Psoas muscle (tissue), 8 donors: ENCODE measurements around the gene FH. TPM values are rescaled to one million over a fixed set of nuclear protein-coding genes. Genes with fewer than 3 reads are reported as not detected.
A peak's percentile ranks its signal among the peaks of the same experiment; 100 is the strongest.

Experiments
- ATAC-seq, 4 donors: fragments of 200-7000 bp; cut with Tn5 transposase; one replicate each; pipeline ENCODE4 v1.9.1; 2020; ENCODE audit warnings: moderate library complexity in 3 of 4, mild to moderate bottlenecking in 2 of 4
- DNase-seq, 2 donors: peaks; one replicate each; pipeline ENCODE4 v3.0.0-alpha.2; 2020
- H3K27ac ChIP-seq: fragments of 200-600 bp; one replicate; pipeline ENCODE4 v1.8.0; 2022
- H3K27me3 ChIP-seq, 3 donors: fragments of 200-600 bp in 1 of 3; one replicate each; pipeline versions ENCODE4 v1.6.1 to v1.8.0; 2013 to 2022; ENCODE audit warnings: low read length in 2 of 3, mild to moderate bottlenecking in 2 of 3, moderate library complexity in 1 of 3; ENCODE audit not compliant: insufficient read depth in 3 of 3
- H3K36me3 ChIP-seq, 2 donors: fragments of 200-600 bp in 1 of 2; one replicate each; pipeline versions ENCODE4 v1.6.1 to v1.8.0; 2013 to 2022; ENCODE audit warnings: low read depth in 1 of 2, mild to moderate bottlenecking in 1 of 2, moderate library complexity in 1 of 2; ENCODE audit not compliant: insufficient read depth in 1 of 2
- H3K4me1 ChIP-seq: fragments of 200-600 bp; one replicate; pipeline ENCODE4 v1.8.0; 2022
- H3K4me3 ChIP-seq: fragments of 200-600 bp; one replicate; pipeline ENCODE4 v1.8.0; 2022; ENCODE audit warnings: mild to moderate bottlenecking
- H3K9me3 ChIP-seq: fragments of 200-600 bp; one replicate; pipeline ENCODE4 v1.8.0; 2022
- WGBS, 3 donors: extraction: QIAGEN DNeasy Blood & Tissue Kit; methylation state at CpG; one replicate each; pipeline versions ENCODE4 v1.1.6 to v1.1.7; 2013; 5-methylcytosine and 5-hydroxymethylcytosine counted together
- intact Hi-C, 2 donors: fragments of 100-400 bp; cut with DNase I; formaldehyde crosslinking; loops; one replicate each; pipeline versions ENCODE4 v1.11.0 to v1.14.2; 2022
- polyA plus RNA-seq, 3 donors: library from polyadenylated mRNA; stranded (reverse); fragments of 200-250 nt; gene quantifications; one replicate each; pipeline ENCODE4 v1.2.3, GENCODE V29; 2013
- total RNA-seq, 4 donors: library from RNA; stranded (reverse); fragmentation: NEBNext Ultra II Directional in 2 of 4; extraction: Animal tissue kit (Norgen Biotek cat#: 25700) in 2 of 4; gene quantifications; one replicate each; pipeline versions ENCODE4 v1.2.1 to v1.2.4, GENCODE V29; 2021 to 2023
- TF ChIP-seq, protein P1 (sequence below): fragments of 200-600 bp; IDR thresholded peaks from one replicate; pipeline ENCODE4 v1.8.0; 2022; ENCODE audit warnings: antibody characterized with exemption
- donor health status: healthy with polysubstance abuse.
- donor health status: DM: no; HTN: no; CAD: no; lungs with moderate emphysema.
- donor health status: Bipolar disorder and iron deficiency.
- donor health status: healthy.
- donor health status: DM: yes; HTN: yes; CAD: no.
- donor health status: DM: no; HTN: no; CAD: no.
- donor health status: DM: no; HTN: no; CAD: no.
- donor health status: DM: yes; HTN: yes; CAD: no.

The FH gene
- total and polyA plus RNA-seq, 7 donors, result 105 to 164 (median 124) TPM

DNA sequence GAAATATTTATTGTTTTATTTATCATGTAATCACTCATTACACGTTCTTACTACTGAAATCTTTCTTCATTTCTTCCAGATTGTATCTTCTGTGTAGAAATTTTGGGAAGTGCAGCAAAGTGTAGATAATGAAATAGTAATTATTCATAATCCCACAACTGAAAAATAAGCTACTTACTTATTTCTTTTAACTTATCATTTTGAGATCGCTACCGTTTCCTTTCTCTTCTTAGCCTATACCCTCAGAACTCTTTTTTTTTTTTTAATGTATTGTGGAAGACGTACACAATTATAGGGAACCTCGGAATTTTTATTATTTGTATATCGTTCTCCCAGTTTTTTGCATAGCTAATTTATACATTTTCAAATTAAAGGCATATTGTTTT lies 518 bp upstream of the FH start:
- DNase-seq (no peak), ATAC-seq (no peak)
- H3K4me3 ChIP-seq, result peak overlapping the region; percentile 92
- no peaks in the 10 kb centered on the region for H3K9me3 ChIP-seq
- peak overlapping the region; percentile 87 for H3K27ac ChIP-seq
- intact Hi-C loops, result no loop called here
- H3K4me1 ChIP-seq, result peaks cover 23% of the 10 kb centered on the region
- TF ChIP-seq, protein P1, sequence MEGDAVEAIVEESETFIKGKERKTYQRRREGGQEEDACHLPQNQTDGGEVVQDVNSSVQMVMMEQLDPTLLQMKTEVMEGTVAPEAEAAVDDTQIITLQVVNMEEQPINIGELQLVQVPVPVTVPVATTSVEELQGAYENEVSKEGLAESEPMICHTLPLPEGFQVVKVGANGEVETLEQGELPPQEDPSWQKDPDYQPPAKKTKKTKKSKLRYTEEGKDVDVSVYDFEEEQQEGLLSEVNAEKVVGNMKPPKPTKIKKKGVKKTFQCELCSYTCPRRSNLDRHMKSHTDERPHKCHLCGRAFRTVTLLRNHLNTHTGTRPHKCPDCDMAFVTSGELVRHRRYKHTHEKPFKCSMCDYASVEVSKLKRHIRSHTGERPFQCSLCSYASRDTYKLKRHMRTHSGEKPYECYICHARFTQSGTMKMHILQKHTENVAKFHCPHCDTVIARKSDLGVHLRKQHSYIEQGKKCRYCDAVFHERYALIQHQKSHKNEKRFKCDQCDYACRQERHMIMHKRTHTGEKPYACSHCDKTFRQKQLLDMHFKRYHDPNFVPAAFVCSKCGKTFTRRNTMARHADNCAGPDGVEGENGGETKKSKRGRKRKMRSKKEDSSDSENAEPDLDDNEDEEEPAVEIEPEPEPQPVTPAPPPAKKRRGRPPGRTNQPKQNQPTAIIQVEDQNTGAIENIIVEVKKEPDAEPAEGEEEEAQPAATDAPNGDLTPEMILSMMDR, result no peak
- H3K36me3 ChIP-seq, result peaks cover 0 to 17% of the 10 kb centered on the region in 2 donors
- H3K27me3 ChIP-seq, result peaks cover 0 to 3% (median 0%) of the 10 kb centered on the region in 3 donors
- 12 to 24% (median 21%) methylated on average over 6 of the region's 6 CpGs for WGBS, 3 donors

DNA sequence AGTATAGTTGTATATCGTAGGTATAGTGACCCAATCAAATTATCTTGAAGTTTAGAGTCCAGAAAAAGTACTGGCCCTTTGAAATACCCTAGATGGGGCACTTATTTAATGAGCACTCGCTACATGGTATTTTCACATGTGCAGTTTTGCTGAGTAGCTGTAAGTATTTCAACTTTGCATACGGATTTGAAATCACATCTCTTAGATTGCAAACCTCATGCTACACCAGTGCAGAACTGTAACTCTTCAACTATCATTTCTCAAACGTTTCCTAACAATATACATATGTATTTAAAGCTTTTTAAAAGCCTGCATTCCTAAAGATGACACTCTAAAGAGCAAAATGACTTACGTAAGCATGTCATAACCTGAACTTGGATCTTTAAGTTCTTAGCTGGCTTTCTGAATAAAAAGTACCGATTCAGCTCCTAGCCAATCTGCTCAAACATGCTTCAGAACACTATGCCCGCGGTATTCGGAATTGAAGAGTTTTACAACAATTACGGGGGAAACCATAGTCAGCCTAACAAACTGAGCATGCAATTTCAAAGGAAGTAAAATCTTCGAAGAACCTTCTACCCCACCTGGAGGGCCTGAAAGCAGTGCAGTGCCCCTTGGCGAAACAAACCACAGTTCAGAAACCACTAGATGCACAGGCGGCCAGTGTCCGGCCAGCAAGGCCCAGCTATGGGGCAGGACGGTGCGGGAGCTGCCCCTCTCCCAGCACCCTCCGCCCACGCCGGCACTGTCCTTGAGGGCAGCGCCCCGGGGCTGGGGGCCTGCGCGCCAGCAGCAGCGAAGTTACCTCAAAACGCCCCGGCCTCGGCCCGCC lies 863 bp downstream of the FH start:
- H3K9me3 ChIP-seq, result no peaks in the 10 kb centered on the region
- H3K27ac ChIP-seq, result peak overlapping the region; percentile 87
- intact Hi-C loops, result loop anchor here (5.0 to 10.0 kb wide), 2 partner anchors 124 to 326 kb away; partner anchors contain the start of genes CHML (in 1 of the 2), EXO1 (in 1 of the 2) and OPN3 (in 1 of the 2)
- ATAC-seq (peak; percentile 35 to 53 (median 48)), DNase-seq (no peak)
- H3K4me3 ChIP-seq, result peak overlapping the region; percentile 92
- H3K27me3 ChIP-seq, result peaks cover 0 to 3% (median 0%) of the 10 kb centered on the region in 3 donors
- peaks cover 0 to 30% of the 10 kb centered on the region in 2 donors for H3K36me3 ChIP-seq
- peaks cover 23% of the 10 kb centered on the region for H3K4me1 ChIP-seq
- TF ChIP-seq, protein P1, result no peak
- 3 to 4% (median 4%) methylated on average over 23 to 28 of the region's 28 CpGs for WGBS, 3 donors

DNA sequence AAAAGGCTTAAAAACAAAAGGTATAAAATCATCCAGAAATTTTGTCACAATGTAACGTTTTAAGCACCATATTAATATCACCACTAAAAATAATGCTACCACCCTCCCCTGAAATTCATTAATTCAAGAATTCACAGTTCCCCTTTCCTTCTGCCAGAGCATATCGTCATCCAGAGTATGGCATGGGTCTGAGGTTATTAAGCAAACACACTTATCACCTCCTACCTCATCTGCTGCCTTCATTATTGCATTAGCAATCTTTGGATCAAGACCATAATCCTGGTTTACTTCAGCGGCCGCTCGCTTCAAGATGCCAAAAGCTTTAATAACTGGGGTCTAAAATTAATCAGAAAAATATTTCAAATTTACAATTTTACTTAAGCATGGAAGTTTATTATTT lies 6.2 kb downstream of the FH start:
- intact Hi-C loops, result loop anchor here in 1 of 2 donors (10.0 kb wide), 1 partner anchor 331 kb away; the partner anchor contains the start of gene EXO1
- no peak for DNase-seq

DNA sequence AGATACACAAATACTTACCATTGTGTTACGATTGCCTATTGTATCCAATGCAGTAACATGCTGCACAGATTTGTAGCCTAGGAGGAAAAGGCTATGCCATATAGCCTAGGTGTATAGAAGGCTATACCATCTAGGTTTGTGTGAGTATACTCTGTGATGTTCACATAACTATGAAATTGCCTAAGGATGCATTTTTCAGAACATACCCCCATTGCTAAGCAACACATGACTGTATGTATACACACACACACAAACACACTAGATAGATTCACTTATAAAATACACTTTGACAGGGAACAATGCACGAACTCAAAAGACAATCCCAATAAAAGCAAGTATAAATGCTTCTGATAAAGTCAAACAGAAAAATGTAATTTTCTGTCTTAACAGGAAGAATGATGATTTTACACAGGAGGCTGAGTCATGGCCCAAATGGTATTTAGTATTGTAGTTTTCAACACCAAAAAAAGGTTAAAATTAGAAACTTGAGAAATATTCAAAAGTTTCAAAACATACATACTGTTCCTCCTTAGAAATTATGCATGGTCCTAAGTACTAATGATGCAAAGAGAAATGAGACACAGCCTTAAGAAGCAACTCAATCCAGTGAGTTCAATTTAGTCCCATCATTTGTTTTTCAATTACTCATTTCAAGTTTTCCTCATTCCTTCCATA lies 12.2 kb downstream of the FH start:
- TF ChIP-seq, protein P1, result no peak
- DNase-seq (no peak), ATAC-seq (no peak)
- no peaks in the 10 kb centered on the region for H3K4me1 ChIP-seq
- no peaks in the 10 kb centered on the region for H3K9me3 ChIP-seq
- H3K27me3 ChIP-seq, result no peaks in the 10 kb centered on the region
- intact Hi-C loops, result no loop called here
- no peak overlapping the region for H3K27ac ChIP-seq
- WGBS, 3 donors, result 86 to 96% (median 90%) methylated on average over 2 of the region's 2 CpGs
- no peak overlapping the region for H3K4me3 ChIP-seq
- H3K36me3 ChIP-seq, result peaks cover 13 to 99% of the 10 kb centered on the region in 2 donors

More for the DNA sequence above, 6.2 kb downstream of the FH start:
- peaks cover 17% of the 10 kb centered on the region for H3K4me1 ChIP-seq
- 83 to 90% (median 88%) methylated on average over 5 of the region's 5 CpGs for WGBS, 3 donors
- H3K27me3 ChIP-seq, result no peaks in the 10 kb centered on the region
- peaks cover 1 to 82% of the 10 kb centered on the region in 2 donors for H3K36me3 ChIP-seq
- H3K27ac ChIP-seq, result no peak overlapping the region
- H3K4me3 ChIP-seq, result no peak overlapping the region
- TF ChIP-seq, protein P1, result no peak
- no peak for ATAC-seq
- H3K9me3 ChIP-seq, result no peaks in the 10 kb centered on the region
